HEK293 (cell line): ENCODE measurements around the gene DAZAP1.

ENCODE experiments used
- BCL11A ChIP-seq: fragments of 450-650 bp; formaldehyde crosslinking; IDR thresholded peaks from 2 replicates; pipeline ENCODE4 v1.5.1; 2016; ENCODE audit warnings: low read depth, missing biosample characterization, missing genetic modification characterization
- GLI2 ChIP-seq: fragments of 450-650 bp; formaldehyde crosslinking; IDR thresholded peaks from 2 replicates; pipeline ENCODE4; 2017; ENCODE audit warnings: missing biosample characterization, missing genetic modification characterization, low read depth, borderline replicate concordance
- HOXA7 ChIP-seq: sonication (generic); formaldehyde crosslinking; IDR thresholded peaks from 2 replicates; pipeline ENCODE4 v1.8.1; 2022; ENCODE audit warnings: missing genetic modification reagents, borderline replicate concordance
- HOXC10 ChIP-seq: sonication (generic); formaldehyde crosslinking; IDR thresholded peaks from 2 replicates; pipeline ENCODE4 v1.8.1; 2023; ENCODE audit warnings: mild to moderate bottlenecking, missing genetic modification reagents
- MYNN ChIP-seq: fragments of 450-650 bp; formaldehyde crosslinking; IDR thresholded peaks from 2 replicates; pipeline ENCODE4 v1.5.1; 2016; ENCODE audit warnings: missing biosample characterization, missing genetic modification characterization, borderline replicate concordance
- PATZ1 ChIP-seq: fragments of 450-650 bp; formaldehyde crosslinking; IDR thresholded peaks from 2 replicates; pipeline ENCODE4 v1.5.1; 2016; ENCODE audit warnings: missing biosample characterization, missing genetic modification characterization
- SALL2 ChIP-seq: fragments of 450-650 bp; formaldehyde crosslinking; IDR thresholded peaks from 2 replicates; pipeline ENCODE4 v1.5.0; 2017; ENCODE audit warnings: missing biosample characterization, mild to moderate bottlenecking, missing genetic modification characterization, borderline replicate concordance
- SCRT1 ChIP-seq: fragments of 450-650 bp; formaldehyde crosslinking; IDR thresholded peaks from 2 replicates; pipeline ENCODE4 v1.5.1; 2016; ENCODE audit warnings: missing biosample characterization, missing genetic modification characterization, borderline replicate concordance
- ZFP69B ChIP-seq: fragments of 450-650 bp; formaldehyde crosslinking; IDR thresholded peaks from 2 replicates; pipeline ENCODE4 v1.5.1; 2016; ENCODE audit warnings: missing biosample characterization, missing genetic modification characterization
- ZNF239 ChIP-seq: fragments of 450-650 bp; formaldehyde crosslinking; IDR thresholded peaks from 2 replicates; pipeline ENCODE4 v1.5.1; 2016; ENCODE audit warnings: missing biosample characterization, missing genetic modification characterization
- ZNF292 ChIP-seq: fragments of 450-650 bp; formaldehyde crosslinking; IDR thresholded peaks from 2 replicates; pipeline ENCODE4 v1.5.1; 2016; ENCODE audit warnings: low read depth, missing biosample characterization, missing genetic modification characterization, borderline replicate concordance
- ZNF37A ChIP-seq: fragments of 450-650 bp; IDR thresholded peaks from 2 replicates; pipeline ENCODE4 v1.5.1; 2018; ENCODE audit warnings: missing biosample characterization, missing genetic modification characterization
- ZNF391 ChIP-seq: fragments of 450-650 bp; formaldehyde crosslinking; IDR thresholded peaks from 2 replicates; pipeline ENCODE4 v1.5.1; 2016; ENCODE audit warnings: low read depth, missing biosample characterization, missing genetic modification characterization, borderline replicate concordance
- ZNF449 ChIP-seq: fragments of 450-650 bp; formaldehyde crosslinking; IDR thresholded peaks from 2 replicates; pipeline ENCODE4 v1.5.1; 2017; ENCODE audit warnings: missing biosample characterization, mild to moderate bottlenecking, missing genetic modification characterization, moderate library complexity
- ZNF501 ChIP-seq: fragments of 450-650 bp; formaldehyde crosslinking; IDR thresholded peaks from 2 replicates; pipeline ENCODE4 v1.5.1; 2016; ENCODE audit warnings: missing biosample characterization, missing genetic modification characterization
- ZNF558 ChIP-seq: fragments of 450-650 bp; formaldehyde crosslinking; IDR thresholded peaks from 2 replicates; pipeline ENCODE4 v1.5.1; 2016; ENCODE audit warnings: missing biosample characterization, missing genetic modification characterization
- ZNF585B ChIP-seq: fragments of 450-650 bp; formaldehyde crosslinking; IDR thresholded peaks from 2 replicates; pipeline ENCODE4 v1.5.1; 2016; ENCODE audit warnings: missing biosample characterization, missing genetic modification characterization
- TF ChIP-seq, protein P1 (sequence below): fragments of 450-650 bp; formaldehyde crosslinking; IDR thresholded peaks from 2 replicates; pipeline ENCODE4 v1.5.1; 2016; ENCODE audit warnings: missing biosample characterization, missing genetic modification characterization
- TF ChIP-seq, protein P2 (sequence below): fragments of 450-650 bp; formaldehyde crosslinking; IDR thresholded peaks from 2 replicates; pipeline ENCODE4 v1.5.1; 2016; ENCODE audit warnings: missing biosample characterization, missing genetic modification characterization
- TF ChIP-seq, protein P3 (sequence below): fragments of 450-650 bp; IDR thresholded peaks from 2 replicates; pipeline ENCODE4 v1.5.1; 2018; ENCODE audit warnings: missing biosample characterization, mild to moderate bottlenecking, missing genetic modification characterization

Gene DAZAP1

DNA sequence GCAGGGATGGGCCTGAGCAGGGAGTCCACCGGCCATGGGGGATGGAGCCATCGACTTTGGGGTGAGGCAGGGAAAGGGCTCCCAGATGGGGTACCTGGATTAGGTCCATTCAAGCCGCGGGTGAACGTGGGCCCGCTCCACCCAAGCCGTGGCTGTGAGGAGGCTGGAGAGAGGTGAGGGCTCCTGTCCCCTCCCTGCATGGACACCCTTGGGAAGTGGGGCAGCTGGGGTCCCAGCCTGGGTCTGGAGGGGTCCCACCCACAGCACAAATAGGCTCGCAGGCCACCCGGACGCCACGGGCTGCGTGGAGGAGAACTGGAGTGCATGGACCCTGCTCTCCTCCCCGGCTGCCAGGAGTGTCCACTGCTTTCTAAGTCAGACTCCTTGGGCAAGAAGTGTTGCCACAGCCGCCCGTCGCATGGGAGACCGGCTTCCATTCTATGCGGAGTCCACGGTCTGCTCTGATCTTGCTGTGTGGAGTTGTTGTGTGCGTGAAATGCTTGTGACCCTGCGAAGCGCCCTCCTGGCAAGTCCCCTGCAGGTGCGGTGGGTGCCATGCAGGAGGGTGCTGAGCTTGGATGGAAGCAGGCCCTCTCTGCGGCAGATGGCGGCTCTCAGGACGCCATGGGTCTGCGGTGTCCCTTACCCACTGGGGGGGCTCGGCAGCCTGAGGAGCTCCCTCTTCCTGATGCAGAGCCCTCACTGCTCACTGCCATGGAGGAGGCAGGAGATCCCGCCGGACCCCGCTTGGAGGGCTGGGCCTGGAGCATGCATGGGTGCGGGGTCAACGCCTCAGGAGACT is 2.0 kb downstream of the DAZAP1 start (continued):
- TF ChIP-seq, protein P1, sequence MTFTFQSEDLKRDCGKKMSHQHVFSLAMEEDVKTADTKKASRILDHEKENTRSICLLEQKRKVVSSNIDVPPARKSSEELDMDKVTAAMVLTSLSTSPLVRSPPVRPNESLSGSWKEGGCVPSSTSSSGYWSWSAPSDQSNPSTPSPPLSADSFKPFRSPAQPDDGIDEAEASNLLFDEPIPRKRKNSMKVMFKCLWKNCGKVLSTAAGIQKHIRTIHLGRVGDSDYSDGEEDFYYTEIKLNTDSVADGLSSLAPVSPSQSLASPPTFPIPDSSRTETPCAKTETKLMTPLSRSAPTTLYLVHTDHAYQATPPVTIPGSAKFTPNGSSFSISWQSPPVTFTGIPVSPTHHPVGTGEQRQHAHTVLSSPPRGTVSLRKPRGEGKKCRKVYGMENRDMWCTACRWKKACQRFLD: no peak
- TF ChIP-seq ZNF391 (tag by site-specific recombination) (0 out of 2 replicates have a peak, but pooled peaks have one; percentile 17), ZFP69B (tag by site-specific recombination) (no peak), PATZ1 (tag by site-specific recombination) (no peak), ZNF449 (tag by site-specific recombination) (no peak), ZNF585B (tag by site-specific recombination) (no peak), ZNF239 (tag by site-specific recombination) (no peak), MYNN (tag by site-specific recombination) (no peak), BCL11A (no peak), HOXA7 (no peak), SCRT1 (no peak), GLI2 (no peak), ZNF292 (no peak), ZNF558 (tag by site-specific recombination) (no peak), SALL2 (tag by site-specific recombination) (no peak), HOXC10 (CRISPR knock-in tag) (no peak), ZNF501 (no peak), ZNF37A (no peak)
- TF ChIP-seq, protein P2, sequence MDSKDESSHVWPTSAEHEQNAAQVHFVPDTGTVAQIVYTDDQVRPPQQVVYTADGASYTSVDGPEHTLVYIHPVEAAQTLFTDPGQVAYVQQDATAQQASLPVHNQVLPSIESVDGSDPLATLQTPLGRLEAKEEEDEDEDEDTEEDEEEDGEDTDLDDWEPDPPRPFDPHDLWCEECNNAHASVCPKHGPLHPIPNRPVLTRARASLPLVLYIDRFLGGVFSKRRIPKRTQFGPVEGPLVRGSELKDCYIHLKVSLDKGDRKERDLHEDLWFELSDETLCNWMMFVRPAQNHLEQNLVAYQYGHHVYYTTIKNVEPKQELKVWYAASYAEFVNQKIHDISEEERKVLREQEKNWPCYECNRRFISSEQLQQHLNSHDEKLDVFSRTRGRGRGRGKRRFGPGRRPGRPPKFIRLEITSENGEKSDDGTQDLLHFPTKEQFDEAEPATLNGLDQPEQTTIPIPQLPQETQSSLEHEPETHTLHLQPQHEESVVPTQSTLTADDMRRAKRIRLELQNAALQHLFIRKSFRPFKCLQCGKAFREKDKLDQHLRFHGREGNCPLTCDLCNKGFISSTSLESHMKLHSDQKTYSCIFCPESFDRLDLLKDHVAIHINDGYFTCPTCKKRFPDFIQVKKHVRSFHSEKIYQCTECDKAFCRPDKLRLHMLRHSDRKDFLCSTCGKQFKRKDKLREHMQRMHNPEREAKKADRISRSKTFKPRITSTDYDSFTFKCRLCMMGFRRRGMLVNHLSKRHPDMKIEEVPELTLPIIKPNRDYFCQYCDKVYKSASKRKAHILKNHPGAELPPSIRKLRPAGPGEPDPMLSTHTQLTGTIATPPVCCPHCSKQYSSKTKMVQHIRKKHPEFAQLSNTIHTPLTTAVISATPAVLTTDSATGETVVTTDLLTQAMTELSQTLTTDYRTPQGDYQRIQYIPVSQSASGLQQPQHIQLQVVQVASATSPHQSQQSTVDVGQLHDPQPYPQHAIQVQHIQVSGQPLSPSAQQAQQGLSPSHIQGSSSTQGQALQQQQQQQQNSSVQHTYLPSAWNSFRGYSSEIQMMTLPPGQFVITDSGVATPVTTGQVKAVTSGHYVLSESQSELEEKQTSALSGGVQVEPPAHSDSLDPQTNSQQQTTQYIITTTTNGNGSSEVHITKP (tag by site-specific recombination): peak; percentile 37; the same call in 1 of the 2 replicates
- TF ChIP-seq, protein P3, sequence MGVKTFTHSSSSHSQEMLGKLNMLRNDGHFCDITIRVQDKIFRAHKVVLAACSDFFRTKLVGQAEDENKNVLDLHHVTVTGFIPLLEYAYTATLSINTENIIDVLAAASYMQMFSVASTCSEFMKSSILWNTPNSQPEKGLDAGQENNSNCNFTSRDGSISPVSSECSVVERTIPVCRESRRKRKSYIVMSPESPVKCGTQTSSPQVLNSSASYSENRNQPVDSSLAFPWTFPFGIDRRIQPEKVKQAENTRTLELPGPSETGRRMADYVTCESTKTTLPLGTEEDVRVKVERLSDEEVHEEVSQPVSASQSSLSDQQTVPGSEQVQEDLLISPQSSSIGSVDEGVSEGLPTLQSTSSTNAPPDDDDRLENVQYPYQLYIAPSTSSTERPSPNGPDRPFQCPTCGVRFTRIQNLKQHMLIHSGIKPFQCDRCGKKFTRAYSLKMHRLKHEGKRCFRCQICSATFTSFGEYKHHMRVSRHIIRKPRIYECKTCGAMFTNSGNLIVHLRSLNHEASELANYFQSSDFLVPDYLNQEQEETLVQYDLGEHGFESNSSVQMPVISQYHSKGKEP (tag by site-specific recombination): no peak
